Spleen (tissue), 7 donors: ENCODE data around the gene LRP1-AS.

Source experiments
- CTCF ChIP-seq, 11 experiments: fragments of 200-600 bp in 7 of 11; fragments of 450-650 bp in 4 of 11; sonication (generic) in 4 of 11; IDR thresholded peaks in 8 of 11; conservative IDR thresholded peaks in 3 of 11; 1 replicate in 7 of 11; 2 replicates in 4 of 11; pipeline versions ENCODE4 v1.4.0 to v1.8.0; 2016 to 2021; ENCODE audit warnings: antibody characterized with exemption in 11 of 11, inconsistent platforms in 4 of 11, mild to moderate bottlenecking in 1 of 11
- POLR2A ChIP-seq, 3 donors: fragments of 450-650 bp; IDR thresholded peaks; one replicate each; pipeline ENCODE4 v1.5.1; 2017; ENCODE audit warnings: antibody characterized with exemption in 3 of 3, mild to moderate bottlenecking in 1 of 3
- donor health status: DM: no; HTN: no; CAD: no; lungs with moderate emphysema.
- donor health status: DM: no; HTN: no; CAD: no.
- donor health status: DM: no; HTN: no; CAD: no.

DNA sequence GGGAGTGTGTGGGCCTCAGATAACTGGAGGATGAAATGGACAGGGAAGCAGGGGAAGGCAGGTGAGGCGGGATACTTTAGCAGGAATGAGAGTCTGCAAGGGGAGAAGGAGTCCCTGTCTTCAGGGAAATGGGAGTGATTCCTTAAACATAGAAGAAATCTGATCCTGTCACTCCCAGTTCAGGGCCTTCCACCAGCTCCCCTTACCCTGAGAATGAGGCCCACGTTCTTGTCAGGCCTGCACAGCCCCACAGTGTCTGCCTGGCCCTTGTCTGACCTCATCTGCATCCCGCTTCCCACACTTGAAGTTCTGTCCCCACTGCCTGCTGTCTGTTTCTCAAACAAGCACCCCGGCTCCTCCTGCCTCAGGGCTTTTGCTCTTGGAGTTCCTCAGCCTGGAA is 12.6 kb upstream of the LRP1-AS start:
- no peak for TF ChIP-seq CTCF (IDR thresholded peaks at IDR 0.05 in 8 of 11, conservative IDR thresholded peaks at IDR 0.05 in 3 of 11)
- TF ChIP-seq POLR2A (IDR thresholded peaks at IDR 0.05): no peak
